Epithelial cell of prostate (primary cell): ENCODE data around the gene RAB27B.

Experiments
- DNase-seq: peaks from one replicate; pipeline ENCODE4 v3.0.0-alpha.2; 2011; ENCODE audit warnings: low read depth, low spot score
- H3K27ac ChIP-seq: fragments of 450-650 bp; 2 replicates; pipeline ENCODE4 v1.5.1; 2017; ENCODE audit warnings: mild to moderate bottlenecking

The RAB27B gene

DNA sequence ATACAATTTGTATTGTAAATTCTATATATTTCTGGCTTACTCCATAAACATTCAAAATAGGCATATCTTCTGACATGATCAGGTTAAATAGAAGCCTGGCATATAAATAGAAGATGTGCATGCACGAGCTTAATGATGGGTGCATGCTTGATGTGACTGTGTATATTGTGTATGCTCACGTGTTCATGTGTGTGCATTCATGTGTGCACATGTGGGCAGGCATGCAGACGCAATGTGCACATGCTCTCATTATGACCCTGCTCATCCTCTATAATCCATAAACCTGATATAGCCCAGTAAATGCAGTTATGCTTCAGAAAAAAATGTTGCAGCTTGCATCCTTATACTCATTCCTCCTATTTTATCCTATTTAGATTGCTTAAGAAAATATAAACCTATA is 29.2 kb downstream of the RAB27B start:
- no peak overlapping the region for H3K27ac ChIP-seq
- no peak for DNase-seq

DNA sequence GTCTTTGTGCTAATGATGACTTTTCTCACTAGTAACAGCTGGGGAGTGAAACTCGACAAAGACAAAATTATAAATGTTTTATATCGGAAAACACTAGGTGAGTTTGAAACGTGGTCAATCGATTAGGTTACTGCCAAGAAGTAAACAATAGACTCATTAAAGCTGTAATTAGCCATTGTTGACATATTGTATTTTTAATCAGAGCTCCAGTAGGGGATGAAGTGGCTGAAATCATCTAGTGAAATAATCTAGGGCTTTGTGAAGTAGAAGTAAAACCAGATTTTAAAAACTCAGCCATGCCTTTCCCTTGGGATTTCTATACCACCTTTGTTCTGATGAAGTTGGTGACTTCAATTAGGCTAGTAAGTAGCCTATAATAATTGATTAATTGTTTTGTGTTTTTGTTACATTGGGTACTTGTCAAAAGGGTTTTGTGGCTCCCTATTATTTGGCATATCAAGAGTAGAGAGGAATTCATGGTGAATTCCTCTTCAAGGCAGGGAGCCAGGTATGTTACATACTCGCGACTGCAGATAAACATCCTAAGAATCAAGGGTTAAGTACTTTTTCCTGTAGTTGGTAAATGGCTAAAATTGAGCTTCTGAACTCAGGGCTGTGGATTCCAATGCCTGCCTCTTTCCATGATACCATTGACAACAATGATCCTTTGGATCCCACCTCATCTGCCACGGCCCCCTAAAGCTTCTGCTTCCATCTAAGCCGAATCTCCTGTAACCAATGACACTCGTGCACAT is 31.6 kb downstream of the RAB27B start:
- DNase-seq: no peak
- no peak overlapping the region for H3K27ac ChIP-seq

DNA sequence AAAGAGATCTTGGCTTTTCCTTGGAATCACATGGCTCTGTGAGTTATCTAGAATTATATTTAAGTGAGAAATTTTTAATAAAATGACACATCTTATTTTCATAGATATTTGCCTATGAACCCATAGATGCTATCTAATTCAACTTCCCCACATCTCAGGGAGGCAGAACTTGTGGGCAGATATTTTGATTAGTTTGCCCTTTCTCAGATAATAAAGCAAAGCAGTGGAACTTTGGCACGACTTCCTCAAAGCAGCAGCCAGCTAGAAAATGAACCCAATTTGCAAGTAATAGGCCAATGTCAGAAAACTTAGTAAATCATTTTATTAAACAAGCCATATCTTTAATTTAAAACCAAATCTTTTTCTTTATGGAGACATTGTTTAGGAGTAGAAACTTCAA is 32.7 kb downstream of the RAB27B start:
- no peak overlapping the region for H3K27ac ChIP-seq
- DNase-seq: no peak

DNA sequence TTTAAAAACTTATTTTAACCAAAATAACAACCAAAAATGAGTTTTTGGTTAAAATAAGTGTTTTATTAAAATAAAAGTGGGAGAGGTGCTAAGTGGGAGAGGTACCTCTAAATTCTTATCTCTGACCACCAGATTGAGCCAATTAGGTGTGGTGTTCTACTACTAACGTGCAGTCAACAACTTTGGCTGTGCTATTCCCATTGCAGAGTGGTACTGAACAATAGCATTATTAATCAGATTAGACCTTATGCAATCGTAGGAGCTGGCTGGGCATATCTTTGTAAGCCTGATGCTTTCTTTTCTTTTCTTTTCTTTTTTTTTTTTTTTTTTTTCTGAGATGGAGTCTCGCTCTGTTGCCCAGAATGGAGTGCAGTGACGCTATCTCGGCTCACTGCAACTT is 38.9 kb downstream of the RAB27B start:
- H3K27ac ChIP-seq: no peak overlapping the region
- DNase-seq: no peak

DNA sequence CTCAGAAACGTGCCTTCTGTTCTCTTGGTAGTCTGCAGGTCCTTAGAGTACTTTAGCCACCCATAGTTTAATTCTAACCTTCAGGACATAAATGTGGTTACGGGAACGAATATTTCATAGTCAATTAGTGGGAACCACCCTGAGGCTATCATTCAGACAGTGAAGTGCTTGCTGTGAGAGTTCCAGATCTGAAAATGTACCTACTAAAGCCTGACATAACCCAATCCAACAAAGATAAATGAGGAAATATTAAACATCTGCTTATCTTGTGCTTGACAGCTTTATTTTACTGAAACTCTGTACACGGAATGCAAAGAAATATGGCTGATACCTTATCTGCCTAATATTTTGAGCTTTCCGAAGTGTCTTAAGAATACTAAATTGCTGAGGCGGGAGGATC is 43.0 kb downstream of the RAB27B start:
- H3K27ac ChIP-seq: no peak overlapping the region
- DNase-seq: no peak

DNA sequence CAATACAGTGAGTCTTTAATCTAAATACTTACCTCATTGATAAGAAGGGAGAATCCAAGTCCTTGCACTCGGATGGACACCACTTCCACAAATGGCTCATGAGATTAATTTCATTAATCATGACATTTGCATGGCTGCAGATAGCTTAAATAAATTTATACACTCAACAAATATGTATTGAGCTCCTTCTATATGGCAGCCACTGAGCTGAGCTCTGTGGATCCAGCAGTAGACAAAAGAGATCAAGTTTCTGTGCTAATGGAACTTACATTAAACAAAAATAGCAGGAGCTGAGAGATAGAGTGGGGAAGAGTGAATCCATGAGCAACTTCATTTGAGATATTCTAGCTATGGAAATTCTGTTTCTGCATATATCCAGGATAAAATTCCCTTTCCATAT is 44.4 kb downstream of the RAB27B start:
- H3K27ac ChIP-seq: no peak overlapping the region
- no peak for DNase-seq

DNA sequence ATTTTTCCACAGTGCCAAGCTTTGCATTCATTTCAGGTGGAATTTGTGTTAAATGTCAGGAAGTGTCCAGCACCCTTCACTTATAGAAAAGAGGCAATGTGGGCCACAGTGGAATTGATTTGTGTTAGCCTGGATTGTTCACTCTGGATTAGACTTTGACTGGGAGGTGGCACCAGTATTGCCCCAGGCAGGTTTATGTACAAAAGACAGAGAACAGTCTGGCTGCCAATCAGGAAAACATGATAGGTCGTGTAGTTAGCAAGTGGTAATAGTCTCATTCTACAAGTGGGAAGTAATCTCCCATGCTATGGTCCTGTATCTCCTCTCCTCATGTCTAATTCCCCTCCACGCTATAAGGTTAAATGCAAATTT is 45.6 kb downstream of the RAB27B start:
- H3K27ac ChIP-seq: no peak overlapping the region
- no peak for DNase-seq

DNA sequence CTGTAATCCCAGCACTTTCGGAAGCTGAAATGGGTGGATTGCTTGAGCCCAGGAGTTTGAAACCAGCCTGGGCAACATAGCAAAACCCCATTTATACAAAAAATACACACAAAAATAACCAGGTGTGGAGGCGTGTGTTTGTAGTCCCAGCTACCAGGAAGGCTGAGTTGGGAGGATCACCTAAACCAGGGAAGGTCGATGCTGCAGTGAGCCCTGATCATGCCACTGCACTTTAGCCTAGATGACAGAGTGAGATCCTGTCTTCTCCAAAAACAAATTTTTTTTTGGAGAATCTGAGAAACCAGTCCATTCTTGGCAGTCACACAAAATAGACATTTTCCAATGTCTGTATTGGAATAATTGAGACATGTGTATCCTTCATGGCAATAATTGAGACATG is 46.8 kb downstream of the RAB27B start:
- DNase-seq: no peak
- H3K27ac ChIP-seq: no peak overlapping the region

DNA sequence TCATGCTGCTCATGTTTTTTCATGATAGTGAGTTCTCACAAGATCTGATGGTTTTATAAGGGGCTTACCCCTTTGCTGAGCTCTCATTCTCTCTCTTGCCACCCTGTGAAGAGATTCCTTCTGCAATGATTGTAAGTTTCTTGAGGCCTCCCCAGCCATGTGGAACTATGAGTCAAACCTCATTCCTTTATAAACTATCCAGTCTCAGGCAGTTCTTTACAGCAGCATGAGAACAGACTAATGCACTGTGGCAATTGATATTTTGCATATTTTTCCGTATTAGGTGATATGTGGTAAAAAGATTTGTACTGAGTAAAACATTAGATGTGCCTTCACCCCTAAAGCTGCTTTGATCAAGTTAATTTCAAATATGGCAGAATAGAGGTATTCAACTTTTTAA is 48.8 kb downstream of the RAB27B start:
- no peak for DNase-seq

DNA sequence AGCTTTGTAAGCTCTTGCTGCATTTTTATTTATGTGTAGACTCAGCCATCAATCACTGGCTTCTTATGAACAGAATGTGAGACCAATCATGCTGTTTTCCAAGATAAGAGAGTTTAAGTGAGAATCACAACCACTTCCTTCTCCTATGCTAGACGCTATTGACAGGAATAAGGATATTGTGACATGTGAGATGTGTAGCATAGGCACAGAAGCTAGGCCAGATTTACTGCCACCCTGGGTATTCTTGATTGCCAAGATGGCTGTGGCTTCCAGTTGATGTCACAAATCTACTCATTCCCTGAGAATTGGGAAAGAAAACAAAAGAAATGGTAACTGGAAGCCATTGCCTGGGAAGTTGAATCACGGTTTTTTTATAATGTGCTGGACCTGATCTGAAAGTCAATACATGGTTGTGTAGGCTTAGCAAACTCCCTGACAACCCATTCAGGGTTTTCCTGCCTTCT is 49.9 kb downstream of the RAB27B start:
- no peak overlapping the region for H3K27ac ChIP-seq
- DNase-seq: no peak

More for the DNA sequence above, 48.8 kb downstream of the RAB27B start:
- H3K27ac ChIP-seq: no peak overlapping the region

DNA sequence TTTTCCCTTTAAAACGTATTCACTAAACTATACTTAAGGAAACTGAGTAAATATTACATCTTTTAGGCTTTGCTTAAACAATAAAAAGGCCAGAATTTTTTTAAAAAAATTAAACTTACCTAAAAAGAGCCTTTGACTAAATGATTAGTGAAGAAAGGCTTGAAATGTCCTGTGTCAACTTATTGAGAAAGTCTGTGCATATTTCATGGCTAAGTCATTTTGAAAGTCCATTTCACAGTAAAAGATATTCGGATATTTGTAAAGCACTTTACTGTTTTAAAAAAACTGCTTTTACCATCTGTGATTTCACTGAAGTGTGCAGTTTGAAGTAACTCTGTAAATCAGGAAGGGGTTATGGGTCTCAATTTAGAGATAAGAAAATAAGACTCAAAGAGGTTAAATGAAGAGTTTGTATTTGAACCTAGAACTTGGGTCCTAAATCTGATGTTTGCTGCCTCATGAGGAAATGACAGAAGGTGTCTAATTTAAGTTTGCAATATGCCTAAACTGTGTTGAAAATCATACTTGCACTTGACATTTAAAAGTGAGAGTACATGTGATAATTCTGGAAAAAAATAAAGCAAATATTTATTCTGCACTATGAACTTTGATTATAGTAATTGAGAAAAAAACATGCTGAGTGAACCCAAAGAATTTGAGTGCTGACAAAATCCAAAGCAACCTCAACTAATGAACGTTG is 50.5 kb downstream of the RAB27B start:
- DNase-seq: no peak
- H3K27ac ChIP-seq: no peak overlapping the region

DNA sequence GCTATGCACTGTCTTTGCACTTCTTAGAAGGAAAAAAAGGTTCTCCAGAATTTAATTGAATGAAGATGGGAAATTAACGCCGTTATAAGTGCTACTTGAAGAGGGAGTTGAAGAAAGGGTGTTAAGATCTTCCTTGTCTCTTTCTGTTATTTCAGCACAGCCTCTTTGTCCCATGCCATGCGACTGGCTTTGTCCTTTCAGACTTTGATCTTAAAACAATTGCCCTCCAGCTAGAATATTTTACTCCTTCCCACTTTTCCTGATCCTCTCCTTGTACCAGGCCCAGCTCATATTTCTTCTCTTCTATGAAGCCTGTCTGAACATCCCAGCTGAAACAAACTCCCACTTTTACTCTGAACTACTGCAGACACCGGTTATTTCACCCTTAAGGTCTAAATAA is 51.4 kb downstream of the RAB27B start:
- no peak overlapping the region for H3K27ac ChIP-seq
- no peak for DNase-seq

DNA sequence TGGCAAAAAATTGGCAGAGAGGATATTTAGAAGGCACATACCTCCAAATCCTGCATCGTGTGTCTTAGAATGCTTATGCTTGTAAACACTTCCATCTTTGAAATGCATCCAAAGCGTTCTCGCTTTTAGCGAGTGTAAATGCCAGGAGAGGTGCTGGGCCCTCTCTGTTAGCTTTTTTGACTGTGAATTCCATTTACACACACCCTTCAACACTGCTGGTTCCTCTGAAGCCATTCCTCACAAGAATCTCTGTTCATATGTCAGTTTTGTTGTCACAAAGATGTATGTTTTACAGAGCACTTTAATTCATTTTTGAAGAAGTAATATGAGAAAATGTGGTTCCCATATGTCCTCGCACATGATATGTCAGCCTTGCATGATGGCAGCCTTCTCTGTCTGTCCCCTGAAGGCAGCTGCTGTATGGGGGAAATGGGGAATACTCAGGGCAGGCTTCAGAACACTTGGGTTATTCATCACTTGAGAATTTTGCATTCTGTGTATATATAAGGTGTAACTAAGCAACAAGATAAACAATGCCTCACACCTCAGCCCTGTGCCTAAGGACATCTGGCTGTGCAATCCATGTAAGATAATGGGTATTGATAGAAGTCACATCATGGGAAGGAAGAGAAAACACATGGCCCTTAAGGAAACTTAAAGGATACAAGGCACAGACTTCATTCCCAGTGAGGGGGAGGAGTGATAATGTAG is 52.3 kb downstream of the RAB27B start:
- DNase-seq: peak; percentile 41
- H3K27ac ChIP-seq: no peak overlapping the region

DNA sequence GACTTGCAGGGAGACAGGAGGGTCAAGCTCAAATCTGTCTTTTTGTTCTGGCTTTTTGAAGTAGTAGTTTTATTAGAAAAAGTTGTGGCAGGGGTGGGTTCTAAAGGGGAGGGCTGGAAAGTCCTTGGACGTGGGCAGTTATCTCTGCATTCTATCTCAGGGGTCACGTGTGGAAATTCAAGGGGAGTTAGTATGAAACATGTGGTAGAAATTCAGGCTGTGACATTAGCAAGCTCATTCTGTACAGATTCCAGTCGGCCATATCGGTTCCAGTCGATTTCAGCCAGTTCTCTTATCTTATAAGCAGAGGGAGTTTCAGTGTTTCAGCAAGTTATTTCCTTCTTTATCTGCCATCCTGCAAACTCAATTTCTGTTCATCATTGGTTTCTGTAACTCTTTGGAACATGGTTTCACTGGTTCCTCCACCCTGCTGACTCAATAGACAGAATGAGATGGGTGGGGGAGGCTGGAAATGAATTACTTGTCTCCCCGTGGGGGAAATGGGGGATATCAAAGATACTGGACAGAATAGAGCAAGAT is 53.0 kb downstream of the RAB27B start:
- H3K27ac ChIP-seq: no peak overlapping the region
- DNase-seq: no peak

DNA sequence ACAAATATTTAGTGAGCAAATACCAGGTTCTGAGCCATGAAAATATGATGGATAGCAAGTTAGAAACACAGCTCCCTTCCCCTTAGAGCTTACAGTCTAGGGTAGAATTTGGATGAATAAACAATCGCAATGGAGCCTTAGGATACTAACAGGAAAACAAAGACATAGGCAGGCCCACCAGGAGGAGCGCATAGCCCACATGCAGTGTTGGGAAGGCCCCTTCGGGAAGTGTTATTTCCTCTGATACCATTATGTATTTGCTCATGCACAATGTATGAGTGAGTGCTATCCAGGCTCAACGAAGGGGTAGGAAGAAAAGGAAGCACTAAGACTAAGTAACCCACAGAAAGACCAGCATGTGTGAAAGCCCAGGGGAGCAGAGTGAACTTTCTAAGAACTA is 54.0 kb downstream of the RAB27B start:
- H3K27ac ChIP-seq: no peak overlapping the region
- DNase-seq: no peak

DNA sequence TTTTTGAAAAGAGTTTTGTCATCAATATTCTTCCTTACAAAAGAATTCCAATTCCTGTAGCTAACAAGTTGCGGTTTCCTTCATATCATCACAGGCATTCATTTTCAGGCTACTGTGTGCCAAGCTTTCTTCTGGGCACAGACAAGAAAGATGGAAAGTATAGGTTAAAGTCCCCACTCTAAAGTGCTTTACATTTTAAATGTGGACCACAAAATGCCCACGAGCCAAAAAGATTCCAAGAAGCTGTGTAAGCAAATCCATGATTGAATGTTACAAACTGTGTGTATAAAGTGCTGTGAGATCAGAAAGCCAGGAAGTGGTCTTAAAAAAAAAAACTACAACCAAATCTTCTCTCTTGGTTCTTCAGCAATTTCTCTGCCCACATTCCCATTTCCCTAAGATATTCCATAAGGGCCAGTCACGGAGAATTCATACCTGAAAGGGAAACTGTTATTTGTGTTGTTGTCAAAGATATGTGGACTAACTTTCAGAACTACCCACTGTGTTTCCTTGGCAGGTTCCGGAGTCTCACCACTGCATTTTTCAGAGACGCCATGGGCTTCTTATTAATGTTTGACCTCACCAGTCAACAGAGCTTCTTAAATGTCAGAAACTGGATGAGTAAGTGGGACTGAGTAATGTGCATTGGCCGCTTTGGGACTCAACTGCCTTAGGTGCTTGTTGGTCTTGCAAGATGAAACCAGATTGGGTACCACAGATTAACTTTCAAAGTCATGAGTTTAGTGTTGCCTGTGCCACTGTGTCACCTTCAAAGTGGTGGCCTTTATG is 55.7 kb downstream of the RAB27B start:
- no peak overlapping the region for H3K27ac ChIP-seq
- no peak for DNase-seq

DNA sequence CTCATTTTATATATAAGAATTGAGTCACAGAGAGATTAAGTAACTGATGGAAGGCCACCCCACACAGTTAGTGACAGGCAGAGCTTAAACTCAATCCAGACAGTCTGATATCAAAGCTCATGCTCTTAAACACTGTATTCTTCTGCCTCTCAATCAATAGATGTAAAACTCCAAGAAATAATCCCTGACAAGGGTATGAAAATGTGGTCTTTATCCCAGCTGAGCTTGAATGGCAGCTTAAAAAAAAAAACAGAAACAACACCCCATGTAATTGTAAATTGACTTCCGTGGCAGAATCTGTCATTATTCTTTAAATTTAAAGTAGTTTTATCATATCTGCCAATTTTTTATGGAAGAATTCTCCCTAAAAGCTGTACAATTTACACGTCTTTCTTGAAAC is 60.1 kb downstream of the RAB27B start:
- DNase-seq: no peak
- no peak overlapping the region for H3K27ac ChIP-seq

DNA sequence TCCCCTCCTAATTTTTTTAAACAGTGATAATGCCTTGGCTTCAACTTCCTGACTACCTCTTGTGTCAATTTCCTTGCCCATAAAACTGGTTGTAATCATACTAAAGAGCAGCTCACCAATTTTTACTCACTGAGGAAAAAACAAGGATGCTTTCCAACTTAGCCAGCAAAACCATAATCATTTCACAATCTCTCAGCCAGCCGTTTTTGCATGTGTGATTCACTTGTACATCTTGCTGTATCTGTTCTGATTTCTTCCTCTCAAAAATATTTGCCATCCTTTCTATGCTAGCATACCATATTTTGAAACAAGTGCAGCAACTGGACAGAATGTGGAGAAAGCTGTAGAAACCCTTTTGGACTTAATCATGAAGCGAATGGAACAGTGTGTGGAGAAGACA is 60.7 kb downstream of the RAB27B start:
- H3K27ac ChIP-seq: no peak overlapping the region
- DNase-seq: no peak

DNA sequence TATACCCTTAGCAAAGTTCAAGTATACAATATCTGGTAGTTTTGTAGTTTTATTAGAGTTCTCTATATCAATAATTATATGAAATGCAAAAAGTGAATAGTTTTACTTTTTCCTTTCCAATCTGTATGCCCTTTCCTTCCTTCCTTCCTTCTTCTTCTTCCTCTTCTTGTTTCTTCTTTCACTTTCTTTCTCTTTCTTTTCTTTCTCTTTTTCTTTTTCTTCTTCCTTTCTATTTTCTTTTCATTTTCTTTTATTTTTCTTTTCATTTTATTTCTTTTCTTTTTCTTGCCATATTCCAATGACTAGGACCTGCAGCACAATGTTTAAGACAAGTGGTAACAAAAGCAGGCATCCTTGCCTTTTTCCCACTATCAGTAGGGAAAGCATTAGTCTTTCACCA is 71.2 kb downstream of the RAB27B start:
- DNase-seq: no peak
- H3K27ac ChIP-seq: no peak overlapping the region

DNA sequence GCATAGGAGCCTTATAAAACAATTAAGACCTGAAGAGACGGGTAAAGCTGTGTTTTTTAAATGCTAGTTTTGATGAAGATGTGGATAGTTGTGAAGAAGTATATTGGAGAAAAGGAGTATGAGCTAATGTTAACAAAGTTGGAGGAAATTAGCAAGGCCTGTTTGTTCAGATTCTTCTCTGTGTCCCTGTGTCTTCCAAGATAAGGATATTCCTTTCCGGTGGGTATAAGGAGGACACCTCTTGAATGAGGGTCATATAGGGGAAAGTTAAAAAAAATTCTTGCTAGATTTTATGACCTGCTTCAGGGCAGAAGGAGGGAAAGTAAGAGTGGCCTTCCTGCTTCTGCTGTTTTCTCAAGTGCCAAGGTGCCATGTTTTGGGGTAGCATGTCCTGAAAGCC is 72.0 kb downstream of the RAB27B start:
- no peak overlapping the region for H3K27ac ChIP-seq
- no peak for DNase-seq
